ENCODE measurements around the gene DBF4B. TPM values are rescaled to one million over a fixed set of nuclear protein-coding genes. Genes with fewer than 3 reads are reported as not detected.

The DBF4B gene
- total RNA-seq, 1 experiment from 2014 or later = 24.7 TPM

GRCh38 chr17:44774271-44775135, 66.0 kb downstream of the DBF4B start:
- no CpG with 5 or more reads among the region's 42 CpGs for WGBS (ENCODE audit: extremely low coverage, insufficient read length, low lambda C conversion rate)
- H3K36me3 Mint-ChIP-seq (ENCODE audit: insufficient read depth in 1 of 3, low read depth in 3 of 3) = no peaks in the 10 kb centered on the region
- Histone ChIP-seq H3K79me2 (ENCODE audit: insufficient read depth, low read length) (no peaks in the 10 kb centered on the region), H3K79me1 (ENCODE audit: insufficient read depth, low read depth, low read length, poor library complexity, severe bottlenecking) (no peaks in the 10 kb centered on the region), H3K14ac (ENCODE audit: insufficient read depth, low read length) (no peak overlapping the region; the same call in 1 of the 2 replicates), H2BK120ac (ENCODE audit: low read depth, low read length, poor library complexity, severe bottlenecking) (no peak overlapping the region), H3K9ac (ENCODE audit: extremely low read depth, insufficient read length, low read length) (no peak overlapping the region), H3K56ac (ENCODE audit: insufficient read length, low read depth, low read length) (no peak overlapping the region), H3K4ac (ENCODE audit: low read depth, low read length) (no peak overlapping the region), H3K27me3 (ENCODE audit: insufficient read depth, low read length) (peaks cover 4% of the 10 kb centered on the region; the same call in 1 of the 2 replicates), H4K91ac (ENCODE audit: insufficient read length, low read depth, low read length) (no peak overlapping the region), H3K23me2 (ENCODE audit: insufficient read length, low read depth, low read length, poor library complexity, severe bottlenecking) (peaks cover 10% of the 10 kb centered on the region), H2BK12ac (ENCODE audit: insufficient read length, low read depth, low read length) (no peak overlapping the region), H2AK5ac (ENCODE audit: insufficient read length, low read length) (no peak overlapping the region), H3K4me2 (ENCODE audit: insufficient read depth, insufficient read length, low read length) (peak overlapping the region; percentile 42), H2BK20ac (ENCODE audit: low read depth, low read length, poor library complexity, severe bottlenecking) (no peak overlapping the region), H2BK5ac (ENCODE audit: insufficient read length, low read length) (no peak overlapping the region), H3K18ac (ENCODE audit: insufficient read length, low read depth, low read length) (no peak overlapping the region), H3K23ac (ENCODE audit: insufficient read length, low read depth, low read length) (no peak overlapping the region), H4K8ac (replicated peaks; ENCODE audit: insufficient read length, low read depth, low read length) (no peak overlapping the region), H3K27ac (ENCODE audit: insufficient read length, low read depth, low read length) (no peak overlapping the region), H4K5ac (ENCODE audit: insufficient read length, low read depth, low read length) (no peak overlapping the region), H3K4me1 (ENCODE audit: insufficient read depth, low read length) (no peaks in the 10 kb centered on the region; the same call in 1 of the 2 replicates), H3K9me3 (ENCODE audit: control insufficient read depth, low read depth, low read length) (no peaks in the 10 kb centered on the region), H2AFZ (ENCODE audit: low read length) (no peak overlapping the region), H3T11ph (ENCODE audit: low read length) (no peak overlapping the region), H4K20me1 (ENCODE audit: control insufficient read depth, insufficient read depth, insufficient read length) (no peaks in the 10 kb centered on the region), H2BK15ac (ENCODE audit: low read depth, low read length) (no peak overlapping the region)
- no peak overlapping the region; a peak in 1 of 7 replicates for H3K27ac Mint-ChIP-seq
- peaks cover 10 to 17% of the 10 kb centered on the region in 2 experiments; a peak in 3 of 4 replicates for H3K4me1 Mint-ChIP-seq
- DNase-seq = peak; percentile 96
- peak; percentile 98 for TF ChIP-seq CTCF (conservative IDR thresholded peaks at IDR 0.05)
- peak overlapping the region; percentile 72 to 88 for H3K4me3 Mint-ChIP-seq
- H3K27me3 Mint-ChIP-seq (ENCODE audit: low read depth) = peaks cover 49% of the 10 kb centered on the region
- H3K9me3 Mint-ChIP-seq = no peaks in the 10 kb centered on the region

Measured in H9 (cell line).